Mucosa of rectum (tissue), 2 donors: ENCODE data around the gene B3GALNT2.
"Not testable (repeated sequence)": the region's sequence is repeated elsewhere in the genome, so short reads cannot be mapped to it uniquely, and the experiment has no call there.

Source experiments
- H3K27ac ChIP-seq, 2 donors: one replicate each; pipeline ENCODE4 v1.7.0; 2013; ENCODE audit warnings: inconsistent platforms in 2 of 2, low read depth in 2 of 2, low read length in 2 of 2
- H3K27me3 ChIP-seq, 2 donors: one replicate each; pipeline ENCODE4 v1.7.0; 2013; ENCODE audit warnings: low read length in 2 of 2; ENCODE audit not compliant: control insufficient read depth in 2 of 2, insufficient read depth in 2 of 2
- H3K36me3 ChIP-seq, 2 donors: one replicate each; pipeline ENCODE4 v1.7.0; 2013; ENCODE audit warnings: low read length in 2 of 2; ENCODE audit not compliant: control insufficient read depth in 2 of 2, insufficient read depth in 2 of 2
- H3K4me1 ChIP-seq, 2 donors: one replicate each; pipeline ENCODE4 v1.7.0; 2013; ENCODE audit warnings: low read length in 2 of 2, mild to moderate bottlenecking in 1 of 2; ENCODE audit not compliant: control insufficient read depth in 2 of 2, insufficient read depth in 2 of 2
- H3K4me3 ChIP-seq, 2 donors: one replicate each; pipeline ENCODE4 v1.7.0; 2013; ENCODE audit warnings: low read length in 2 of 2
- H3K9ac ChIP-seq, 2 donors: one replicate each; pipeline ENCODE4 v1.7.0; 2013; ENCODE audit warnings: low read length in 2 of 2, low read depth in 1 of 2, mild to moderate bottlenecking in 1 of 2
- H3K9me3 ChIP-seq, 2 donors: one replicate each; pipeline ENCODE4 v1.7.0; 2013; ENCODE audit warnings: low read length in 2 of 2; ENCODE audit not compliant: control insufficient read depth in 2 of 2
- donor health status: healthy.
- donor health status: Normal muscosa, but diverticular disease.

The B3GALNT2 gene

DNA sequence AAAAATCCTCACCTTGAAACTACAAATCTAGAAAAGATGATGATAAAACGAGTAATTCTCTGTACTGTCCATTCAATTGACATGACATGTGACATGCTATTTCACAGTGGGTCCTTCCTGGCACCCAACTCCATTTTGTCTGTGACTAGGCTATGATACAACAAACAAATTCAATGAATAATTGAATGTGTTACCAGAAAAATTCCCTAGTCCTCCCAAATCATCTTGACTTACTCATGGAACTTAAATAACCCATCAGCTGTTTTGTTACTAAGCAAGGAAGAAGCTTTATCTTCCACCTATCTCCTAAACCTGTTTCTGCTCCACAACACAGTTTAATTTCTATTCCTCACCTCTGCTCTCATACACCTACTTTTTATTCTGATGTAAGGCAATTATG is 30.4 kb downstream of the B3GALNT2 start:
- no peak overlapping the region for H3K27ac ChIP-seq
- no peaks in the 10 kb centered on the region for H3K4me1 ChIP-seq

DNA sequence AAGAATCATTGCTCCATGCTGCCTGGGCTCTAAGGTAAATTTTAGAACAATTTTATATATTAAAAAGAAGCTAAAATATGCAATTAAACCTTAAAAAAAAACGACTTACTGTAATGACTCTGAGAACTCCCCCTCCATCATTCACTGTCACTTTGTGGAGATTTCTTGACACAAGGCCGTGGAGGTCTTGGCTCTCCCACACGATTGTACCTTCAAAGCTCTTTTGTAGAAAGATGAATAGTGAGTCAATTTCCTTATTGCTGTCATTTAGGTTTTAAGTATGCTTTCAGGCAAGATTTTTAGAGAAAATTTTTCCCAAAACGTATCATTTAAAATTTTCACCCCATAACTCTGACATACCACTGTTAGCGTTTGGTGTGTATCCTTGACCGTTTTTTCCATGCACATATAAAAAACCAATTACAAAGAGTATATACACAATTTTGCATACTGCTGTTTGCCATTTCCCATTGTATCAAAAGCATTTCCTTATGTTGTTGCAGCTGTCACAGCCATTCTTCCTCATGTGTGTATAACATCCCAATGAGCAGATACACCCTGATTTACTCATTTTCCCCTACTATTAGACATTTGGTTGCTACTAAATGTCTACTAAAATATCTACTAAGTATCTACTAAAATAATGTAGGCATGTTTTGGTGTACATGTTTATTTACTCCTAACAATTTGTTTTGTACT is 33.4 kb downstream of the B3GALNT2 start:
- H3K36me3 ChIP-seq: peaks cover 5 to 6% of the 10 kb centered on the region in 2 donors
- H3K9me3 ChIP-seq: no peaks in the 10 kb centered on the region
- H3K27ac ChIP-seq: no peak overlapping the region
- no peak overlapping the region for H3K4me3 ChIP-seq
- no peak overlapping the region for H3K9ac ChIP-seq
- no peaks in the 10 kb centered on the region for H3K27me3 ChIP-seq
- H3K4me1 ChIP-seq: no peaks in the 10 kb centered on the region

More for the DNA sequence above, 30.4 kb downstream of the B3GALNT2 start:
- peaks cover 10 to 13% of the 10 kb centered on the region in 2 donors for H3K36me3 ChIP-seq
- H3K9ac ChIP-seq: no peak overlapping the region
- H3K4me3 ChIP-seq: no peak overlapping the region
- no peaks in the 10 kb centered on the region for H3K9me3 ChIP-seq
- no peaks in the 10 kb centered on the region for H3K27me3 ChIP-seq

DNA sequence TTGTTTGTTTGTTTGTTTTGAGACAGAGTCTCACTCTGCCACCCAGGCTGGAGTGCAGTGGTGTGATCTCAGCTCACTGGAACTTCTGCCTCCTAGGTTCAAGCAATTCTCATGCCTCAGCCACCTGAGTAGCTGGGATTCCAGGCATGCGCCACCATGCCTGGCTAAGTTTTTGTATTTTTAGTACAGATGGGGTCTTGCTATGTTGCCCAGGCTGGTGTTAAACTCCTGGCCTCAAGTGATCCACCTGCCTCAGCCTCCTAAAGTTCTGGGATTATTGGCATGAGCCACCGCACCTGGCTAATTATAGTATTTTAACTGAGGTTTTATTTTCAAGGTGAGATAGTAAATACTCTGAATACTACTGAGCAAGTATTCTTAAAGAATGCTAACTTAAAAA is 34.4 kb downstream of the B3GALNT2 start:
- not testable (repeated sequence) for H3K9me3 ChIP-seq, H3K9ac ChIP-seq, H3K4me3 ChIP-seq, H3K27me3 ChIP-seq, H3K27ac ChIP-seq, H3K36me3 ChIP-seq, H3K4me1 ChIP-seq

DNA sequence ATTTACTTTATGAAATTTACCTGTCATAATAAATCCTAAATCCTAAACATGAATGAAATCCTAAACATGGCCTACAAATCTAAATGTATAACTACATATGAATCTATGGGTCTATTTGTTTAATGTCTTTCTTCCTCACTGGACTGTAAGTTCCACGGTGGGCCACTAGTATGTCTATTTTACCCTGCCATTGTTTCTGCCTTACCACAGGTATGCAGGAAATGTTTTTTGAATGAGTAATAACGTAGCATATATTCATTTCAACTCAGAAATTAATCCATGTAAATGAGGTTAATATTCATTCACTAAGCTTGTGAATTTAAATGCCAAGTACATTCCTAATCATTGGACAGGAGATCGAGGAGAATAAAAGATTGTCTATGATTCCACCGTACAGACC is 35.3 kb downstream of the B3GALNT2 start:
- no peaks in the 10 kb centered on the region for H3K4me1 ChIP-seq
- H3K9ac ChIP-seq: no peak overlapping the region
- no peak overlapping the region for H3K4me3 ChIP-seq
- peaks cover 0 to 5% of the 10 kb centered on the region in 2 donors for H3K36me3 ChIP-seq
- H3K27me3 ChIP-seq: no peaks in the 10 kb centered on the region
- H3K9me3 ChIP-seq: no peaks in the 10 kb centered on the region
- H3K27ac ChIP-seq: no peak overlapping the region

DNA sequence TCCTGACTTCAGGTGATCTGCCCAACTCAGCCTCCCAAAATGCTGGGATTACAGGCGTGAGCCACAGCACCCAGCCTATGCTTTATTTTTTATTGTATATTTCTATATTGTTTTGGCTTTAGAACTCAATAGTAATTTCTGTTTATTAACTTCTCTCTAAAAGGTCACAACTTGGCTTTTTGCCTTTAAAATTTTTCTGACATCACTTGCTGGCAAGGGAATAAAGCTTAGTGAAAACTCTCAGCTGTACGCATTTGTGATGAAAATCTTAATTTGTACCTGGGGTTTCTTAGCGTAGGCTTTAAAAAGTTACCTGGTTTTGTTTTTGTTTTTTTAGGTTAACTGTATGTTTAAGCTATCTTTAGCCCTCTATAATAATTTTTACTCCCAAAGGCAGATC is 36.2 kb downstream of the B3GALNT2 start:
- Histone ChIP-seq H3K4me3 (no peak overlapping the region), H3K27ac (no peak overlapping the region), H3K9ac (no peak overlapping the region), H3K27me3 (no peaks in the 10 kb centered on the region), H3K9me3 (no peaks in the 10 kb centered on the region), H3K36me3 (peaks cover 0 to 5% of the 10 kb centered on the region in 2 donors), H3K4me1 (no peaks in the 10 kb centered on the region)

DNA sequence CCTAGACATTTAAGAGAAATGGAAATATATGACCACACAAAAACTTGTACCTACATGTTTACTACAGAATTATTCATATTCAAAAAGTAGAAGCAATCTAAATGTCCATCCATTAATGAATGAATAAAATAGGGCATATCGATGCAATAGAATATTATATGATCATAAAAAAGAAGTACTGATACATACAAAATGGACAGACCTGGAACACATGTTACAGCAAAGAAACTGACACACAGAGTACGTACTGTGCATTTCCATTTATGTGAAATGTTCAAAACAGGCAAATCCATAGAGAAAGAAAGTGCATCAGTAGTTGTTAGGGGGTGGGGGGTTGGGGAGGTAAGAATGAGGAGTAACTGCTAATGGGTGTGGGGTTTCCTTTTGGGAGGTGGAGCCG is 39.2 kb downstream of the B3GALNT2 start:
- no peak overlapping the region for H3K9ac ChIP-seq
- no peaks in the 10 kb centered on the region for H3K9me3 ChIP-seq
- no peaks in the 10 kb centered on the region for H3K4me1 ChIP-seq
- H3K27ac ChIP-seq: no peak overlapping the region
- H3K36me3 ChIP-seq: peaks cover 0 to 2% of the 10 kb centered on the region in 2 donors
- H3K4me3 ChIP-seq: no peak overlapping the region
- H3K27me3 ChIP-seq: no peaks in the 10 kb centered on the region

DNA sequence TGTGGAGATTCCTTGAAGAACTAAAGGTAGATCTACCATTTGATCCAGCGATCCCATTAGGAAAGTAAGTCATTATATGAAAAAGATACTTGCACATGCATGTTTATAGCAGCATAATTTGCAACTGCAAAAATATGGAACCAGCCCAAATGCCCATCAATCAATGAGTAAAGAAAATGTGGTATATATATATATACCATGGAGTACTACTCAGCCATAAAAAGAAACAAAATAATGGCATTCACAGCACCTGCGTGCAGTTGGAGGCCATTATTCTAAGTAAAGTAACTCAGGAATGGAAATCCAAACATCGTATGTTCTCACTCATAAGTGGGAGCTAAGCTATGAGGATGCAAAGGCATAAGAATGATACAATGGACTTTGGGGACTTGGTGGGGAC is 41.4 kb downstream of the B3GALNT2 start:
- not testable (repeated sequence) for H3K4me3 ChIP-seq, H3K27me3 ChIP-seq, H3K4me1 ChIP-seq, H3K9me3 ChIP-seq, H3K27ac ChIP-seq, H3K9ac ChIP-seq, H3K36me3 ChIP-seq

DNA sequence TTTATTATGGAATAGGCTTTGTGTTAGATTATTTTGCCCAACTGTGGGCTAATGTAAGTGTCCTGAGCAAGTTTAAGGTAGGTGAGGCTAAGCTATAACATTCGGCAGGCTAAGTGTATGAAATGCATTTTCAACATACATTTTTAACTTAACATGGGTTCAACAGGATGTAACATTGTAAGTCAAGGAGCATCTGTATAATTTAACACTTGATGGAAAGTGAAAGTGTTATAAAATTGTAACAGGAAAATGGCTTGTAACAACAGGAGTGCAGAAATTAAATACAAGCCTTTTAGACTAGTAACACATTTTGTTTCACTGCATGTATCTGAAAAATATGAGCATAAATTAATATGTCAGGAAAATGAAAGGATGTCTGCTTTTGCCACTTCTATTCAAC is 42.3 kb downstream of the B3GALNT2 start:
- Histone ChIP-seq H3K4me3 (no peak overlapping the region), H3K9me3 (no peaks in the 10 kb centered on the region), H3K27me3 (no peaks in the 10 kb centered on the region), H3K9ac (no peak overlapping the region), H3K36me3 (no peaks in the 10 kb centered on the region), H3K4me1 (no peaks in the 10 kb centered on the region), H3K27ac (no peak overlapping the region)

DNA sequence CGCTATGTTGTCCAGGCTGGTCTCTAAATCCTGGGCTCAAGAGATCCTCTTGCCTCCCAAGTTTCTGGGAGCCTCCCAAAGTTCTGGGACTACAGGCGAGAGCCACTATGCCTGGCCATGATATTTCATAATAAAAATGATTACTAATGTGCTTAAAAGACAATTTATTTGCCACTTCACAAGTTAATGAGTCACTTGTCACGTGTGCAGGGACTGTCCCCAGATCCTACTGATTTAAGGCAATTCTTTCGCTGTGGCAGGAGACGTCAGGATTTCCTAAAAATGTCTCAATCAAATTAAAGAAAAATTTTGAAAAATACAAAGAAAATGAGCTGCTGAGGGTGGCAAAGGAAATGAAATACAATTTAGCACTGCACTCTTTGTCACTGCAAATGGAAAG is 43.5 kb downstream of the B3GALNT2 start:
- Histone ChIP-seq H3K36me3 (no peaks in the 10 kb centered on the region), H3K27ac (no peak overlapping the region), H3K9ac (no peak overlapping the region), H3K27me3 (no peaks in the 10 kb centered on the region), H3K4me1 (no peaks in the 10 kb centered on the region), H3K9me3 (no peaks in the 10 kb centered on the region), H3K4me3 (no peak overlapping the region)

DNA sequence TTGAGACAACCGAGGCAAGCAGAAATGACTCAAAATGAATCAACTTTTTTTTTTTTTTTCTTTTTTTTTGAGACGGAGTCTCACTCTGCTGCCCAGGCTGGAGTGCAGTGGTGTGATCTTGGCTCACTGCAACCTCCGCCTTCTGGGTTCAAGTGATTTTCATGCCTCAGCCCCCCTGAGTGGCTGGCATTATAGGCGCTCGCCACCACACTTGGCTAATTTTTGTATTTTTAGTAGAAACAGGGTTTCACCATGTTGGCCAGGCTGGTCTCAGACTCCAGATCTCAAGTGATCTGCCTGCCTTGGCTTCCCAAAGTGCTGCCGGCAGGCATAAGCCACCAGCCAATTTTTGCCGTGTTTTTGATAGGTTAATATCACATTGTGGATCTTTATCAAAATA is 46.4 kb downstream of the B3GALNT2 start:
- H3K4me1 ChIP-seq, H3K9ac ChIP-seq, H3K9me3 ChIP-seq, H3K36me3 ChIP-seq, H3K27ac ChIP-seq, H3K27me3 ChIP-seq, H3K4me3 ChIP-seq: not testable (repeated sequence)

DNA sequence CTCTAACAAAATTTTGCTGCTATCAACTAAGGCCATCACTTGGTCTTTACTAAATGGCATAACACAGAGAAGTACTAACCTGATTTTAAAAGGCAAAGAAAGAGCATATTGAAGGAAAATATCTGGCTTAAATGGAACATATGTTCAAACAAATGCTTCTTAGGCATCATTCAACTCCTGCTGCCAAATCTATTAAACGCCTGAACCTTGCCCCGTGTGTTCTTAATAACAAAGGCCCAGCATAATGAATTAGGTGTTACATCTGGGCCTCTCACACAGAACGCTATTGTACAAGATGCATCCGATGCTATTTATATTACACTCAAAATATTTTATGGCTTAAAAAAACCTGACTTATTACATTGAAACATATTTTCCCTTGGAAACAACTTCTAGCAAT is 48.4 kb downstream of the B3GALNT2 start:
- H3K36me3 ChIP-seq: peaks cover 6 to 13% of the 10 kb centered on the region in 2 donors
- no peak overlapping the region for H3K9ac ChIP-seq
- no peak overlapping the region for H3K27ac ChIP-seq
- H3K4me1 ChIP-seq: no peaks in the 10 kb centered on the region
- no peaks in the 10 kb centered on the region for H3K9me3 ChIP-seq
- H3K27me3 ChIP-seq: no peaks in the 10 kb centered on the region
- H3K4me3 ChIP-seq: no peak overlapping the region
